22Rv1 (cell line): ENCODE data around the gene MTARC1.

Source experiments
- ZFX ChIP-seq: fragments of 450-650 bp; IDR thresholded peaks from 2 replicates; pipeline ENCODE4 v1.6.1; 2017; ENCODE audit warnings: antibody characterized with exemption, borderline replicate concordance
- TF ChIP-seq, protein P1 (sequence below): fragments of 450-650 bp; IDR thresholded peaks from 2 replicates; pipeline ENCODE4 v1.5.1; 2017; ENCODE audit warnings: mild to moderate bottlenecking

DNA sequence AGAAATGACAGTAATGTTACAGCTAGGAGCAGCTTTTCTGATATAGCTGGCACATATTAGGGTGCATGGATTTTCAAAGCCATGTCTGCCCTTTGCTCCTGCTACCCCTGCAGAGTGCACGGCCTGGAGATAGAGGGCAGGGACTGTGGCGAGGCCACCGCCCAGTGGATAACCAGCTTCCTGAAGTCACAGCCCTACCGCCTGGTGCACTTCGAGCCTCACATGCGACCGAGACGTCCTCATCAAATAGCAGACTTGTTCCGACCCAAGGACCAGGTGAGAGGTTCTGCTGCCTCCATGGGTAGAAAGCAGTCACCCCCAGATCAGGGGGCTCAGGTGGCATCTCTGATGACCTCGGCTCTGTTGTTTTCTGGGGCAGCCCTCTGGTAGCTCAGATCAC lies 9.8 kb downstream of the MTARC1 start:
- TF ChIP-seq, protein P1, sequence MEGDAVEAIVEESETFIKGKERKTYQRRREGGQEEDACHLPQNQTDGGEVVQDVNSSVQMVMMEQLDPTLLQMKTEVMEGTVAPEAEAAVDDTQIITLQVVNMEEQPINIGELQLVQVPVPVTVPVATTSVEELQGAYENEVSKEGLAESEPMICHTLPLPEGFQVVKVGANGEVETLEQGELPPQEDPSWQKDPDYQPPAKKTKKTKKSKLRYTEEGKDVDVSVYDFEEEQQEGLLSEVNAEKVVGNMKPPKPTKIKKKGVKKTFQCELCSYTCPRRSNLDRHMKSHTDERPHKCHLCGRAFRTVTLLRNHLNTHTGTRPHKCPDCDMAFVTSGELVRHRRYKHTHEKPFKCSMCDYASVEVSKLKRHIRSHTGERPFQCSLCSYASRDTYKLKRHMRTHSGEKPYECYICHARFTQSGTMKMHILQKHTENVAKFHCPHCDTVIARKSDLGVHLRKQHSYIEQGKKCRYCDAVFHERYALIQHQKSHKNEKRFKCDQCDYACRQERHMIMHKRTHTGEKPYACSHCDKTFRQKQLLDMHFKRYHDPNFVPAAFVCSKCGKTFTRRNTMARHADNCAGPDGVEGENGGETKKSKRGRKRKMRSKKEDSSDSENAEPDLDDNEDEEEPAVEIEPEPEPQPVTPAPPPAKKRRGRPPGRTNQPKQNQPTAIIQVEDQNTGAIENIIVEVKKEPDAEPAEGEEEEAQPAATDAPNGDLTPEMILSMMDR: no peak
- TF ChIP-seq ZFX: no peak
